NCI-H146 treated with DMSO at 0.1 percent for 48 hours (cell line): ENCODE measurements around the gene JMJD7.
A peak's percentile ranks its signal among the peaks of the same experiment; 100 is the strongest.
"Not testable (repeated sequence)": the region's sequence is repeated elsewhere in the genome, so short reads cannot be mapped to it uniquely, and the experiment has no call there.

Experiments used
- DNase-seq: peaks from one replicate; lab custom pipeline; 2025; ENCODE audit not compliant: unreplicated experiment; lab: John Stamatoyannopoulos, UW

The JMJD7 gene

DNA sequence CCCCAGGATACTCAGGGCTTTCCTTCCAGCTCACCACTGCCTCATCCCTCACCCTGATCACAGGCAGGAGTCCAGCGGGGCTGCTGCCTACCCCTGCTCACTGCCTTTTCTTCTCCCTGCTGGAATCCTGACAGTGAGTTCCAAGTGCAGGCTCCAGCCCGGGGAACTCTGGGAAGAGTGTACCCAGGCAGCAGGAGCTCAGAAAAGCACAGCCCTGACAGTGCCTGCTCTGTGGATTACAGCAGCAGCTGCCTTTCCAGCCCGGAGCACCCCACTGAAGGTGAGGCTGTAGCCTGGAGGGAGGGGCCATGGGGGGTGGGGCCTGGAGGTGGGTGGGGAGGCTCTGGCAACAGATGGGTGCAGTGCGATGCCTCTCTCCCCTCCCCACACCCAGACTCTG is 6.1 kb upstream of the JMJD7 start:
- no peak for DNase-seq

DNA sequence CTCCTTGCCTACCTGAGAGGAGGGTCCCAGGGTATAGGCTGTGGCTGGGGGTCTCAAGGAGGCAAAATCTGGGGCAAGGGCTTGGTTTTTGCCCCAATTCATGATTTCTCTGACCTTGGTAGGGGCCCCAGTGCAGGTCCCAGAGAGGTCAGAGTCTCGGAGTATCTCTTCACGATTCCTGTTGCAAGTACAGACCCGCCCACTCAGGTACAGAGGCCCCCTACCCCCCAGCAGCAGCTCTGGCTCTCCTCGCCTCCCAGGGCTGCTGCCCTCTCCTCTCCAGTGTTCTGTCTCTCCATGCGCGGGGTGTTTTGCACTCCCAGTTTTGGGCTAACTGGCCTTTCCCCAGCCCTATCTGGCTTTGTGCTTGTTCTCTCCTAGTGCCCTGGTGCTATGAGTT is 5.4 kb upstream of the JMJD7 start:
- DNase-seq = no peak

- no peak for DNase-seq
Observed at GRCh38 chr15:41822957-41823356, 4.9 kb upstream of the JMJD7 start.

- DNase-seq = no peak
Observed at GRCh38 chr15:41823502-41823901, 4.4 kb upstream of the JMJD7 start.

- no peak for DNase-seq
Observed at GRCh38 chr15:41824062-41824745, 3.7 kb upstream of the JMJD7 start.

DNA sequence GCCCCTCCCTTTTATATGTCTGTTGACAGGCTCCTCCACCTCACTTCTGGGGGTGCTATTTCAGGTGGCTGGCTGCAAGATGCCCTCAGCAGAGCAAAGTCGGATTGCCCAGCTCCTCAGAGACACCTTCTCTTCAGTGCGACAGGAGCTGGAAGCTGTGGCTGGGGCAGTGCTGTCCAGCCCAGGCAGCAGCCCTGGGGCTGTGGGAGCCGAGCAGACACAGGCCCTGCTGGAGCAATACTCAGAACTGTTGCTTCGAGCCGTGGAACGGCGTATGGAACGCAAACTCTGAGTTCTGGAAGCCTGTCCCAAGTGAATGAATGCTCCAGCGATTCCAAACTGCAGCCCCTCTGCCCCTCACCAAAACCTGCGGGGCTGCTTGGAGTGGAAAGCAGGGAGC is 2.7 kb upstream of the JMJD7 start:
- no peak for DNase-seq

DNA sequence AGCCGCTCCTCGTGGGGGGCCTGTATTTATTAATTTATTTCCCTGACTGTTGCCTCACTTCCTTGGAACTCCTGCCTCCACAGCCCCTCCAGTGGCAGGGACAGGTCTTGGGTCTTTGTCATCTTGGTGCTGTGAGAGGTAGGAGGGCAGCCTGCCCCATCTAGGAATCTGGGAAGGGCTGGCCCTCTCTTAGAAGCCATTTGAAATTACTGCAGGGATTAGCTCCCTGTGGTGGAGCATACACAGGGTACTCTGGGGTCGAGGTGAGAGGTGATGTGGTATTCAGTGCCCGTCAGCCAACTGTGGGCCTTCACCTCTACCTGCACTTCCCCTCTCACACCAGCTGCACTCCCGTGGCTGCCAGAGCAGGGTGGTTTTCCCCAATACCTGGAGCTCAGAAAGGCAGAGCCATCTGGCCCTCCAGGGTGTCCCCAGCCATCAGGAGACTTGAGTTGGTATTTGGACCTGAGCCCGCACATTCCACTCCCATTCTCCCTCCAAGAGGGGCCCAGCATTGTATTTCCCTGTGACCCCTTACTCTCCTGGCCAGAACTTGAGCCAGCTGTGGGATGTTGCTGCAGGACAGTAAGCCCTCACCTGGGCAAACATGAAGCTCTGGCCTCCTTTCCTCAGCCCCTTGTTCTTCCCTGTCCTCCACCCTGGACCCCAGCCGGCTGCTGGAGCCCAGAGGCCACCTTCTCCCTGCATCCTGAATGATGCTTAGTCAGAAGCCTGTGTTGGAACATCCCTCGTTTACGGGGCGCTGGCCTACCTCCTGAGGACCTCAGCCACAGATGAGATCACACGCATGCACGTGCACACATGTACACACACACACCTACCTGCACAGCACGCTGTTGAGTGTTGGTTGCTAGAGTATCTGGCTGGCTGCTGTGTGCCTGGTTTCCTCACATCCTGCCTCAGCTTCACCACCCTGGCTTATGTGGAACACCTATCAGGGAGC is 2.0 kb upstream of the JMJD7 start:
- DNase-seq = no peak

DNA sequence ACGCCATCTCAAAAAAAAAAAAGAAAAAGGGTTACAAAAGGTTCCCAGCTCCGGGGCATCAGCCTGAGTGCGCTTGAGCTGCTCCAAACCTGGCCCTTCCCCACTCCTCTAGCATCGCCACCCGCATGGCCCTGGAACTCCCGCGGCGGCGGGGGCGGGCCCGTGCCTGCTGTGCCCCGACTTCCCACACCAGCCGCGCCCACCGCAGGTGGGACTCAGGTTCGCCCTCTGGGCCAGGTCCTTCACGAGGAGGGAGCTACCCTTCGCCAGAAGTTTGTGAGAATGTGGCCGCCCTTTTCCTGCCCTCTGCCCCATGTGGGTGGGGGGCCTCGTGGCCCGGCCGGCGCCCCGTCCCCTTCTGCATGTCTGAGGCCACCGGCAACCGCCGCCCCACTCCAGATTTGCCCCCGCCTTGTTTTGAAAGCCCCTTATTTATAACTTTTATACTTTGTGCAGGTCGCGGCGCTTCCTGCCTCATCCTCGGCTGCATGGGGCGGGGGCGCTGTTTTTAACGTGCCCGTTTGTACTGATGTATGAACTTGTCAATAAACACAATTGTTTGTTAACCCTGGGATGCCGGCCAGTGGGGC is 507 bp upstream of the JMJD7 start:
- peak; percentile 20 for DNase-seq

GRCh38 chr15:41828807-41829141 is 882 bp downstream of the JMJD7 start:
- DNase-seq = no peak

- DNase-seq = no peak
Observed at GRCh38 chr15:41829959-41830646, 2.2 kb downstream of the JMJD7 start.

DNA sequence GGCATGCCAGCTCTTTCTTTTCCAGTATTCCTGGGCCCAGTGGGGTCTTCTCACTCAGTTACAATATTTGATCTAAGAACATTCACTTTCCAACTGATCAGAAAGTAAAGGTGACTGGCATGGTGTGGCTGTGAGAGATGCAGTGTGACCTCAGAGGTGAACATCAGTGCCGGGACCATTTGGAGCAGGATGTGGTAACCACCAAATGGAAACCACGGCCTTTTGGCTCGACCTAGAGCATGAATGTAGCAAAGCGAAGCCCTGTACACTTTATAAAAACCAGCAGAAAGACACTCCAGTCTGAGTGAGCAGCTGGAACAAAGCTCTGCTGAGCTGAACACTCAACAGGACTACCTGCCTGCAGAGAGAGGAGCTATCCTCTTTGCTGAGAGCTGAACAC is 3.4 kb downstream of the JMJD7 start:
- DNase-seq = not testable (repeated sequence)

GRCh38 chr15:41832208-41832607 is 4.3 kb downstream of the JMJD7 start:
- no peak for DNase-seq

DNA sequence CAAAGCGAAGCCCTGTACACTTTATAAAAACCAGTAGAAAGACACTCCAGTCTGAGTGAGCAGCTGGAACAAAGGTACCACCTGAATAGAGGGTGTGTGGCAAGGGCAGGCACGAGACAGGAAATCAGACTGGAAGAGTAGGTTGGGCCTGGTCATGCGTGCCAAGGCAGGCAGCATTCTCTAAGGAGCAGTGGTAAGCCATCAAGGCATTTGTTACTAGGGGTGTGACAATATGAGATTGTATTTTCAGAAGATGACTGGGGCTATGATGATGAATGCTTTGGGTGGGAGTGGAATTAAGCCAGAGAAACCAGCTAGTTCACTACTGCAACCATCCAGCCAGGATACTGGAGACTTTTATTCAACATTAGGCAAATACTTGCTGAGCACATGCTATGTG is 5.0 kb downstream of the JMJD7 start:
- DNase-seq = no peak

- DNase-seq = no peak
Observed at GRCh38 chr15:41834096-41834495, 6.2 kb downstream of the JMJD7 start.

DNA sequence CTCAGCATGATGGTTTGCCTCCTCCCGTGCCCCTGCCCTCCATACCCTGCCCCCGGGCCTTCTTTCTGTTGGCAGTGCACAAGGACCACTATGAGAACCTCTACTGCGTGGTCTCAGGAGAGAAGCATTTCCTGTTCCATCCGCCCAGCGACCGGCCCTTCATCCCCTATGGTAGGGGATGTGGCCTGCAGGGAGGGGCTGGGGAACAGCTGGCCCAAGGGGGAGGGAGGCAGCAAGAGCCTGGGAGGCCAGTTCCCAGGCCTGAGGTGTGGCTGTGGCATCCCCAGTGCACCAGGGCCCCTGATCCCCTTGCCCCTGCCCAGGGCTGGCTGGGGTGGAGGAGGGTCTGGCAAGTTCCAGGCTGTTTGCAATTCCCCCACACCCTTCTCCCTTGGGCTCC is 8.2 kb downstream of the JMJD7 start:
- no peak for DNase-seq

- DNase-seq = no peak
Observed at GRCh38 chr15:41836713-41837454, 9.0 kb downstream of the JMJD7 start.

GRCh38 chr15:41838400-41838897 is 10.6 kb downstream of the JMJD7 start, which contains the start of gene PLA2G4B:
Gene PLA2G4B (plus strand): TSS chr15:41838847. CDS start chr15:41838914, 67 bp downstream.
- DNase-seq = no peak

DNA sequence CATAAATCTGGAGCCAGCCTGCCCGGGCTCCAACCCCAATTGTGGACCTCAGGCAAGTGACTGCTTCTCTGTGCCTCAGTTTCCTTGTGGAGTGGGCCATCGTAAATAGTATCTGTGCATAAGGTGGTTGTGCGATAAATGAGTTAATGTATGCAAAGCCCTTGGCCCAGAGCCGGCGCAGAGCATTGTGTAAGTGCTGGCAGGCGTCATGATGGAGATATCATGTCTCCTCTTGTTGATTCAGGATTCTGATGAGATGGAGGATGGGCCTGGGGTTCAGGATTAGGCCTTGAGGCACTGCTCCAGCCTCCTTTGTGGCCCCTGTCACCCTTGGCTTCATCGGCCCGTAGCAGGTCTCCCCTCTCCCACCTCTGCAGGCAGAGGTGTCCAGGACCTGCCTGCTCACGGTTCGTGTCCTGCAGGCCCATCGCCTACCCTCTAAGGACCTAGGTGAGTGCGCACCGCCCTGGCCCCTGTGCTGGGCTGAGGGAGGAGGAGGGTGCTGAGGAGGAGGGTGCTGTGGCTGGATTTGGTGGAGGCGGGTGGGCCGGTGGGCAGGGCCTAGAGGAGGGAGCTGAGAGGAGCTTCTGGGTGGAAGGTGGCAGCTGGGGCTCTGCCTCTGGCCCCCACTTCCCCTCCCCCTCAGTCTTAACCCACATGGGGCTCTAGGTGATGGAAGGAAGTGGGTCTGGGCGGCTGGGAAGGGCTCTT is 12.0 kb downstream of the JMJD7 start:
- DNase-seq = no peak

DNA sequence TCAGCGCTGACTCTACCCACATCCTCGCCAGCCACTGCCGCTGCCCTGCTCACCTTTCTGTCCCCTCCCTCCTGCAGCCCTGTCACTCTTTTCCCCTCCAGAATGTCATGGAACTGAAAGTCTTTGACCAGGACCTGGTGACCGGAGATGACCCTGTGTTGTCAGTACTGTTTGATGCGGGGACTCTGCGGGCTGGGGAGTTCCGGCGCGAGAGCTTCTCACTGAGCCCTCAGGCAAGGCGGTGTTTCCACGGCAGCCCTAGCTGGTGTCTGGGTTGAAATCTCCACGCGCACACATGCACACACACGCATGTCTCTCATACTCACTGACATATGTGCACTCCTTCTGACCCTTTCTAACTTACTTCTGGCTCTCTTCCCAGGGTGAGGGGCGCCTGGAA is 12.8 kb downstream of the JMJD7 start:
- no peak for DNase-seq

DNA sequence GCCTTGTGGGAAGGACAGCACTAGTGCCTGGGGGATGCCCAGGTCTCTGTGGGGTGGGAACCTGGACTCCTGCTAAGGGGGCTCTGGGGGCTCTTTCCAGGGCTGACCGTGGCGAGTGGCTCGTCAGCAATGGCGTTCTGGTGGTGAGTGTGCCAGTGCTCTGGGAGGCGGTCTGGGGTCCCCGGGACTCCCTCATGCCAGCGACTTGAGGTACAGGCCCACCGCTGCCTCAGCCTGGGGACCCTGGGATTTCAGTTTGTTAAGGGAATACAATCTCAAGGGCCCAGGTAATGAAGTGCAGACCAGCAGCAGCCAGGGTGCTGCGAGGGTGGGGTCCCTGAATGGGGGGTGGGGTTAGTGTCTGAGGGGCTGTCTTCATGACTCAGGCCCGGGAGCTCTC is 13.2 kb downstream of the JMJD7 start:
- DNase-seq = no peak
